H1 (cell line): ENCODE measurements around the gene SLC26A4. TPM values are rescaled to one million over a fixed set of nuclear protein-coding genes. Genes with fewer than 3 reads are reported as not detected.

Source experiments
- CTCF ChIA-PET: fragments of 300-600 bp; sonication (Branson Sonifier 250); formaldehyde crosslinking; loops from one replicate; lab custom pipeline; 2021; ENCODE audit not compliant: partially characterized antibody; lab: Charles Lee
- POLR2A ChIA-PET: fragments of 300-600 bp; sonication (Branson Sonifier 250); formaldehyde crosslinking; loops from one replicate; lab custom pipeline; 2021; ENCODE audit warnings: inconsistent platforms; ENCODE audit not compliant: partially characterized antibody; lab: Charles Lee
- DNase-seq, 2 experiments: peaks; one replicate each; pipeline versions ENCODE4 v3.0.0 to v3.0.0-alpha.2; 2010 to 2022; ENCODE audit warnings: low spot score in 2 of 2, low read depth in 1 of 2, mixed read lengths in 1 of 2
- FAIRE-seq: peaks from 2 replicates; lab custom pipeline; 2011; peaks lifted over from hg19 to GRCh38; lab: Jason Lieb, UNC
- H2AFZ ChIP-seq: 2 replicates; pipeline ENCODE4 v1.8.1; 2012; ENCODE audit warnings: low read length, inconsistent platforms
- H2AK5ac ChIP-seq: 2 replicates; pipeline ENCODE4 v1.6.1; 2013; ENCODE audit warnings: low read depth, low read length
- H2BK120ac ChIP-seq: replicated peaks from 2 replicates; pipeline ENCODE3; 2013; ENCODE audit warnings: low read depth, low read length, inconsistent platforms
- H2BK12ac ChIP-seq: 2 replicates; pipeline ENCODE4 v1.6.1; 2013; ENCODE audit warnings: low read depth, low read length
- H2BK15ac ChIP-seq: 2 replicates; pipeline ENCODE4 v1.6.1; 2013; ENCODE audit warnings: low read length
- H2BK20ac ChIP-seq: 2 replicates; pipeline ENCODE4 v1.6.1; 2013; ENCODE audit warnings: low read length
- H2BK5ac ChIP-seq: 2 replicates; pipeline ENCODE4 v1.6.1; 2013; ENCODE audit warnings: low read depth, low read length
- H3K14ac ChIP-seq: 2 replicates; pipeline ENCODE4 v1.6.1; 2013; ENCODE audit warnings: inconsistent platforms; ENCODE audit not compliant: insufficient read length
- H3K18ac ChIP-seq: 2 replicates; pipeline ENCODE4 v1.6.1; 2013; ENCODE audit warnings: low read length; ENCODE audit errors: extremely low read depth
- H3K23ac ChIP-seq: 2 replicates; pipeline ENCODE4 v1.6.1; 2013; ENCODE audit warnings: inconsistent platforms; ENCODE audit not compliant: insufficient read length
- H3K23me2 ChIP-seq: 2 replicates; pipeline ENCODE4 v1.6.1; 2013; ENCODE audit warnings: low read depth, low read length
- H3K27ac ChIP-seq: 2 replicates; pipeline ENCODE4 v1.6.1; 2011; ENCODE audit warnings: low read depth, low read length, inconsistent platforms
- H3K27me3 ChIP-seq, 4 experiments: replicated peaks in 1 of 4; 1 replicate in 1 of 4; 2 replicates in 3 of 4; pipeline versions ENCODE4 v1.6.1 to v1.8.1; 2011 to 2013; ENCODE audit warnings: low read length in 3 of 4, mild to moderate bottlenecking in 3 of 4, inconsistent platforms in 2 of 4, mixed read lengths in 2 of 4, moderate library complexity in 1 of 4; ENCODE audit not compliant: control insufficient read depth in 3 of 4, insufficient read depth in 3 of 4; ENCODE audit errors: extremely low read depth in 1 of 4
- H3K36me3 ChIP-seq, 4 experiments: 2 replicates each; pipeline versions ENCODE4 v1.6.1 to v1.8.1; 2011 to 2013; ENCODE audit warnings: mild to moderate bottlenecking in 4 of 4, low read length in 3 of 4, moderate library complexity in 2 of 4, control low read depth in 1 of 4, inconsistent platforms in 1 of 4; ENCODE audit not compliant: insufficient read depth in 4 of 4, control insufficient read depth in 2 of 4
- H3K4ac ChIP-seq: replicated peaks from 2 replicates; pipeline ENCODE3; 2013; ENCODE audit warnings: low read length, low read depth, mixed read lengths, inconsistent platforms; ENCODE audit not compliant: insufficient read length
- H3K4me1 ChIP-seq, 4 experiments: replicated peaks in 1 of 4; 1 replicate in 1 of 4; 2 replicates in 3 of 4; pipeline versions ENCODE4 v1.6.1 to v1.8.1; 2011 to 2013; ENCODE audit warnings: low read length in 3 of 4, inconsistent platforms in 2 of 4, mixed read lengths in 1 of 4; ENCODE audit not compliant: insufficient read depth in 4 of 4, control insufficient read depth in 3 of 4
- H3K4me2 ChIP-seq, 2 experiments: 2 replicates each; pipeline versions ENCODE4 v1.6.1 to v1.8.1; 2011 to 2013; ENCODE audit warnings: low read depth in 2 of 2, low read length in 2 of 2, control low read depth in 1 of 2, inconsistent platforms in 1 of 2, mild to moderate bottlenecking in 1 of 2; ENCODE audit not compliant: insufficient read depth in 1 of 2
- H3K4me3 ChIP-seq, 4 experiments: fragments of 200-600, 300-600 bp in 1 of 4; sonication (generic), shearing (Covaris generic), sonication (Bioruptor Twin) in 1 of 4; 2 replicates each; pipeline versions ENCODE4 v1.5.1 to v1.8.1; 2011 to 2016; ENCODE audit warnings: low read length in 4 of 4, low read depth in 3 of 4, control low read depth in 2 of 4, inconsistent platforms in 2 of 4, mild to moderate bottlenecking in 2 of 4, mixed read lengths in 1 of 4, moderate library complexity in 1 of 4; ENCODE audit not compliant: insufficient read depth in 2 of 4; ENCODE audit errors: extremely low read depth in 1 of 4
- H3K56ac ChIP-seq: replicated peaks from 2 replicates; pipeline ENCODE3; 2013; ENCODE audit warnings: low read depth, mild to moderate bottlenecking, mixed read lengths, low read length, inconsistent platforms; ENCODE audit not compliant: insufficient read length
- H3K79me1 ChIP-seq: 2 replicates; pipeline ENCODE4 v1.6.1; 2013; ENCODE audit warnings: low read depth, low read length, control low read depth
- H3K79me2 ChIP-seq, 2 experiments: 2 replicates each; pipeline versions ENCODE4 v1.6.1 to v1.8.1; 2012 to 2013; ENCODE audit warnings: low read length in 2 of 2, mild to moderate bottlenecking in 2 of 2, inconsistent platforms in 1 of 2; ENCODE audit not compliant: insufficient read depth in 2 of 2, control insufficient read depth in 1 of 2
- H3K9ac ChIP-seq, 4 experiments: replicated peaks in 1 of 4; 1 replicate in 1 of 4; 2 replicates in 3 of 4; pipeline versions ENCODE4 v1.6.1 to v1.8.1; 2011 to 2013; ENCODE audit warnings: low read depth in 3 of 4, low read length in 3 of 4, control low read depth in 2 of 4, mild to moderate bottlenecking in 2 of 4, moderate library complexity in 2 of 4, inconsistent platforms in 1 of 4; ENCODE audit errors: extremely low read depth in 1 of 4
- H3K9me3 ChIP-seq, 2 experiments: 2 replicates each; pipeline versions ENCODE4 v1.6.1 to v1.8.1; 2012 to 2013; ENCODE audit warnings: mild to moderate bottlenecking in 2 of 2, moderate library complexity in 2 of 2, control low read depth in 1 of 2, inconsistent platforms in 1 of 2, low read depth in 1 of 2, low read length in 1 of 2, mixed read lengths in 1 of 2; ENCODE audit not compliant: insufficient read depth in 2 of 2
- H4K20me1 ChIP-seq, 2 experiments: replicated peaks in 1 of 2; 2 replicates each; pipeline versions ENCODE3 to v1.8.1; 2011 to 2013; ENCODE audit warnings: inconsistent platforms in 2 of 2, low read length in 2 of 2, mild to moderate bottlenecking in 1 of 2; ENCODE audit not compliant: insufficient read depth in 2 of 2, control insufficient read depth in 1 of 2
- H4K5ac ChIP-seq: 2 replicates; pipeline ENCODE4 v1.6.1; 2013; ENCODE audit warnings: low read length, low read depth, mixed read lengths, inconsistent platforms; ENCODE audit not compliant: insufficient read length
- H4K8ac ChIP-seq: 2 replicates; pipeline ENCODE4 v1.8.0; 2013; ENCODE audit warnings: mild to moderate bottlenecking, moderate library complexity, low read length, inconsistent platforms; ENCODE audit not compliant: insufficient read depth; ENCODE audit errors: extremely low read depth
- H4K91ac ChIP-seq: replicated peaks from 2 replicates; pipeline ENCODE3; 2013; ENCODE audit warnings: low read length, mixed read lengths, inconsistent platforms; ENCODE audit not compliant: insufficient read length
- ASH2L ChIP-seq: fragments of 200-600, 300-600 bp; sonication (generic); IDR thresholded peaks from one replicate; pipeline ENCODE4 v1.7.1; 2017; ENCODE audit warnings: low read length
- CBX8 ChIP-seq: fragments of 300-800, 300-1000 bp; sonication (generic); IDR thresholded peaks from 2 replicates; pipeline ENCODE4 v1.7.1; 2016; ENCODE audit warnings: low read depth, low read length, borderline replicate concordance
- CHD1 ChIP-seq: IDR thresholded peaks from 2 replicates; pipeline ENCODE4 v1.6.1; 2012; ENCODE audit warnings: low read depth, low read length, improper control_type of control experiment
- HDAC2 ChIP-seq, 2 experiments: fragments of 300-600 bp in 1 of 2; sonication (generic) in 1 of 2; IDR thresholded peaks; 2 replicates each; pipeline ENCODE4 v1.6.1; 2011 to 2012; ENCODE audit warnings: low read depth in 2 of 2, low read length in 2 of 2, mild to moderate bottlenecking in 2 of 2, moderate library complexity in 2 of 2, borderline replicate concordance in 1 of 2, inconsistent platforms in 1 of 2
- KDM1A ChIP-seq: fragments of 200-600, 300-600 bp; sonication (generic); IDR thresholded peaks from 2 replicates; pipeline ENCODE4 v1.7.1; 2016; ENCODE audit warnings: mild to moderate bottlenecking, low read length, borderline replicate concordance
- POU5F1 ChIP-seq: IDR thresholded peaks from 2 replicates; pipeline ENCODE4 v1.6.1; 2011; ENCODE audit warnings: low read depth, mild to moderate bottlenecking, low read length, moderate library complexity
- SP1 ChIP-seq: IDR thresholded peaks from 2 replicates; pipeline ENCODE4 v1.6.1; 2011; ENCODE audit warnings: low read depth, low read length
- TAF7 ChIP-seq: optimal IDR thresholded peaks from 2 replicates; pipeline ENCODE3; 2011; ENCODE audit warnings: low read depth, mild to moderate bottlenecking, inconsistent platforms, low read length, moderate library complexity, borderline replicate concordance
- WGBS, 2 experiments: shearing (Covaris generic) in 1 of 2; methylation state at CpG; one replicate each; pipeline versions ENCODE4 v1.1.6 to v1.1.7; 2013 to 2015; ENCODE audit warnings: low lambda C conversion rate in 2 of 2, mixed read lengths in 2 of 2, inconsistent platforms in 1 of 2, low coverage in 1 of 2, missing lambda C conversion rate in 1 of 2; ENCODE audit not compliant: insufficient replicate concordance in 2 of 2, insufficient coverage in 1 of 2, insufficient read length in 1 of 2; ENCODE audit errors: extremely low coverage in 1 of 2, missing lambda C conversion rate in 1 of 2; 5-methylcytosine and 5-hydroxymethylcytosine counted together
- polyA plus RNA-seq, 7 experiments: library from polyadenylated mRNA; depleted of rRNA in 3 of 7; stranded (reverse) in 5 of 7; unstranded in 2 of 7; fragments of >200 nt in 5 of 7; fragments of 200-250 nt in 2 of 7; gene quantifications; 1 replicate in 5 of 7; 2 replicates in 1 of 7; 4 replicates in 1 of 7; pipeline versions ENCODE4 v1.2.1 to v1.2.3, GENCODE V29; 2011 to 2013; ENCODE audit warnings: missing spikeins in 2 of 7, mixed read lengths in 2 of 7
- total RNA-seq: library from RNA; stranded (reverse); fragmentation: NEBNext Ultra II Directional; extraction: Animal tissue kit (Norgen Biotek cat#: 25700); gene quantifications from 2 replicates; pipeline ENCODE4 v1.2.1, GENCODE V29; 2021
- TF ChIP-seq, protein P1 (sequence below): IDR thresholded peaks from 2 replicates; pipeline ENCODE4 v1.6.1; 2011; ENCODE audit warnings: low read length, improper control_type of control experiment

The SLC26A4 gene
- total and polyA plus RNA-seq, 2 of the 8 experiments (the other 6 are each of a cell fraction or from before 2014, with no cell fraction given): 0.11 to 0.35 TPM

DNA sequence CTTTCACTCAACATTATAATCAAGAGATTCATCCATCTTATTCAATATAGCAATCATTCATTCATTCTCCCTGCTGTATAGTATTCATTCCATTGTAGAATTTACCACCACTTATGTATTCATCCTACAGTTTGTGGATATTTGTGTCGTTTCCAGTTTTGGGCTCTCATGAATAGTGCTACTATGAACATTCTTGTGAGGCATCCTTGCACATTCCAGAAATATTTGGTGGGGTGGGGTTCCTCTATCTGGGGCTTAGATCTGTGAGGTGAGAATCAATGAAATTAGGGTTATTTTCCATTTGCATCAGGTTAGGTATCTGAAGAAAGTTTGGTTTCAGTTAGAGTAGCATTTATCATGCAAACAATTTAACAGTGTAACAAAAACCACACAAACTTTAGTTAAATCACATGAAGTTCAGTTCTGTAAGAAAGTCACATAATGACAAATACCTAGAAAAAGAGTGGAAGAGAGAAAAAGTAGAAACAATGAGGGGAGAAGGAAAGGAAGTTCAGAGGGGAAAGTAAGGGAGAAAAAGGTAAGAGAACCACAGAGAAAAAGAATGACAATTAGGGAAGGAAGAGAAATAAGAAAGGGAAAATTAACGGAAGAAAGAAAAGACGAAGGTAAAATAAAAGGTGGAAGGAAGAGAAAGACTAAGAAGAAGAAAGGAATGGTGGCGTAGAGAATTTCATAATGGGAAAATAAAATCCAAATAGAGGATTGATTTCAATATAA is 58.0 kb downstream of the SLC26A4 start:
- H3K27ac ChIP-seq: no peak overlapping the region
- H4K5ac ChIP-seq: no peak overlapping the region
- H2BK120ac ChIP-seq: no peak overlapping the region
- no peak overlapping the region for H3K9ac ChIP-seq
- H4K8ac ChIP-seq: no peak overlapping the region
- no peak overlapping the region for H2BK15ac ChIP-seq
- no peak overlapping the region for H2BK12ac ChIP-seq
- no peak overlapping the region for H4K91ac ChIP-seq
- 94 to 100% methylated on average over 3 to 4 of the region's 4 CpGs for WGBS, 2 experiments
- no peak overlapping the region for H3K4ac ChIP-seq
- ChIA-PET POLR2A (no interaction called here), CTCF (interaction anchor here (2.2 kb wide), 1 partner anchor 16 kb away, joined by 8 read pairs; no protein-coding TSS in a partner anchor)
- no peak overlapping the region for H2BK20ac ChIP-seq
- no peak overlapping the region for H3K56ac ChIP-seq
- H3K4me1 ChIP-seq: no peaks in the 10 kb centered on the region
- no peak overlapping the region for H3K4me3 ChIP-seq
- no peak overlapping the region for H2BK5ac ChIP-seq
- no peak overlapping the region for H3K14ac ChIP-seq
- no peaks in the 10 kb centered on the region for H3K9me3 ChIP-seq
- no peak overlapping the region for H3K23ac ChIP-seq
- no peak for FAIRE-seq
- no peaks in the 10 kb centered on the region for H3K36me3 ChIP-seq
- no peaks in the 10 kb centered on the region for H3K23me2 ChIP-seq
- no peaks in the 10 kb centered on the region for H4K20me1 ChIP-seq
- no peaks in the 10 kb centered on the region for H3K79me1 ChIP-seq
- no peaks in the 10 kb centered on the region for H3K27me3 ChIP-seq
- no peak overlapping the region for H3K18ac ChIP-seq
- DNase-seq: no peak
- H2AK5ac ChIP-seq: no peak overlapping the region
- no peak overlapping the region for H3K4me2 ChIP-seq
- H3K79me2 ChIP-seq: no peaks in the 10 kb centered on the region
- H2AFZ ChIP-seq: no peak overlapping the region
- TF ChIP-seq, protein P1, sequence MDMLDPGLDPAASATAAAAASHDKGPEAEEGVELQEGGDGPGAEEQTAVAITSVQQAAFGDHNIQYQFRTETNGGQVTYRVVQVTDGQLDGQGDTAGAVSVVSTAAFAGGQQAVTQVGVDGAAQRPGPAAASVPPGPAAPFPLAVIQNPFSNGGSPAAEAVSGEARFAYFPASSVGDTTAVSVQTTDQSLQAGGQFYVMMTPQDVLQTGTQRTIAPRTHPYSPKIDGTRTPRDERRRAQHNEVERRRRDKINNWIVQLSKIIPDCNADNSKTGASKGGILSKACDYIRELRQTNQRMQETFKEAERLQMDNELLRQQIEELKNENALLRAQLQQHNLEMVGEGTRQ: no peak
- TF ChIP-seq CHD1 (no peak), CBX8 (no peak), SP1 (no peak), TAF7 (no peak), KDM1A (no peak), POU5F1 (no peak), ASH2L (no peak), HDAC2 (IDR thresholded peaks at IDR 0.05; ENCODE audit: borderline replicate concordance in 1 of 2, low read depth in 2 of 2, low read length in 2 of 2) (no peak)
